OCI-LY1 (cell line): ENCODE results near the gene PSME4.

Experiments used
- CTCF ChIP-seq: fragments of 200-600 bp; sonication (generic), shearing (Covaris generic); IDR thresholded peaks from 2 replicates; pipeline ENCODE4 v1.5.1; 2017; ENCODE audit warnings: mild to moderate bottlenecking, antibody characterized with exemption, low read length, moderate library complexity, mixed read lengths
- EZH2 ChIP-seq: fragments of 200-600 bp; sonication (generic), shearing (Covaris generic); IDR thresholded peaks from 2 replicates; pipeline ENCODE4 v1.8.0; 2017; ENCODE audit warnings: borderline replicate concordance, mixed run types, mild to moderate bottlenecking, antibody characterized with exemption, low read length, moderate library complexity, mixed read lengths

GRCh38 chr2:53818854-53819435, 151.8 kb downstream of the PSME4 start:
- TF ChIP-seq CTCF: no peak
- TF ChIP-seq EZH2: no peak
